ENCODE measurements around the gene TNK2.

DNA sequence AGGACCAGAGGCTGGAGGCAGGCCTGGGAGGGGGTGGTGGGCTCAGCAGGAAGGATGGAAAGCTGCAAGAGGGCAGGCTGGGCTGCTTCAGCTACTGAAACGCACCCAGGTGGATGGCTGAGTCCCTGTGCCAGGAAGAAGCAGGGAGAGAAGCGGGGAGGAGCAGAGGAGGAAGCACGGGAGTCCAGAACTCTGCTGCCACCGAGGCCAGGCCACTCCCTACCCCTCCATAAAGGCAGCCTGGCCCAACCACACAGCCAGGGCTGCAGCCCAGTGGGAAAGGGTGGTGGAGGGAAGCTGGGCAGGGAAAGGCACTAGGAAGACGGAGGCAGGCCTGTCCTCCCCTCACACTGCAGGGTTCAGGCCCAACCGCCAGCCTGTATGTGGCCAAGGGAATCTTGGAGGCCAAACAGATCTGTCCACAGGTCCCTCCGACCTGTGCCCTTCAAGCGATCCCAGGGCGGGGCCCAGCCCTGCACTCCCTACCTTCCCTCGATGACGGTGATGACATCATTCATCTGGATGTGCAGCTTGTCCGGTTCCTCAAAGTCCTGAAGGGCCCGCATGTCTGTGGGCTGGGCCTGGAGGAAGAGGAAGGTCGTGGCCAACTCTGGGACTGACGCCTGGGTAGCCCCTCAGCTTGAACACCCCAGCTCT is 30.5 kb downstream of the TNK2 start:
- TF ChIP-seq EGR1 (IDR thresholded peaks at IDR 0.05; ENCODE audit: borderline replicate concordance, low read depth, low read length) (no peak), EZH2 (IDR thresholded peaks at IDR 0.05; ENCODE audit: low read depth, low read length, severe bottlenecking) (no peak), YY1 (IDR thresholded peaks at IDR 0.05; ENCODE audit: low read depth, low read length) (no peak), TAF1 (IDR thresholded peaks at IDR 0.05; ENCODE audit: low read depth, low read length) (no peak), HDAC6 (IDR thresholded peaks at IDR 0.05; ENCODE audit: low read depth, low read length) (no peak), ZNF274 (IDR thresholded peaks at IDR 0.05; ENCODE audit: borderline replicate concordance, extremely low read depth, low read length) (no peak), CTCF (IDR thresholded peaks at IDR 0.05; ENCODE audit: control extremely low read depth in 1 of 3, insufficient read depth in 1 of 3, low read depth in 1 of 3, low read length in 3 of 3) (no peak), POLR2A (IDR thresholded peaks at IDR 0.05; ENCODE audit: control extremely low read depth in 1 of 2, low read depth in 2 of 2, low read length in 2 of 2) (no peak), CHD2 (IDR thresholded peaks at IDR 0.05; ENCODE audit: low read length) (no peak), JUN (IDR thresholded peaks at IDR 0.05; ENCODE audit: low read depth, low read length) (no peak)
